ENCODE data around the gene ADAMTSL1.

ADAMTSL1 gene

GRCh38 chr9:18819418-18819817 lies 345.5 kb downstream of the ADAMTSL1 start:
- DNase-seq (ENCODE audit: extremely low spot score), result no peak
- POLR2A ChIA-PET, result no interaction called here
- TF ChIP-seq ELF4 (IDR thresholded peaks at IDR 0.05) (no peak), L3MBTL2 (conservative IDR thresholded peaks at IDR 0.05) (no peak), FOXA1 (IDR thresholded peaks at IDR 0.05) (no peak), NFRKB (IDR thresholded peaks at IDR 0.05) (no peak), HDGF (IDR thresholded peaks at IDR 0.05; ENCODE audit: borderline replicate concordance) (no peak), PKNOX1 (IDR thresholded peaks at IDR 0.05) (no peak), BHLHE40 (IDR thresholded peaks at IDR 0.05; ENCODE audit: borderline replicate concordance) (no peak), ZNF384 (IDR thresholded peaks at IDR 0.05) (no peak), TARDBP (IDR thresholded peaks at IDR 0.05) (no peak), FOXK2 (IDR thresholded peaks at IDR 0.05) (no peak), CTBP1 (IDR thresholded peaks at IDR 0.05; ENCODE audit: borderline replicate concordance) (no peak), SP1 (IDR thresholded peaks at IDR 0.05) (no peak)
- CTCF ChIA-PET, result no interaction called here

- DNase-seq (ENCODE audit: extremely low spot score), result no peak
- ChIA-PET POLR2A (no interaction called here), CTCF (no interaction called here)
- TF ChIP-seq BHLHE40 (IDR thresholded peaks at IDR 0.05; ENCODE audit: borderline replicate concordance) (no peak), LEF1 (IDR thresholded peaks at IDR 0.05; ENCODE audit: borderline replicate concordance) (no peak), FOXA1 (IDR thresholded peaks at IDR 0.05) (no peak), SUZ12 (IDR thresholded peaks at IDR 0.05) (no peak), ARNT (IDR thresholded peaks at IDR 0.05) (no peak), PKNOX1 (IDR thresholded peaks at IDR 0.05) (no peak), ZNF384 (IDR thresholded peaks at IDR 0.05) (no peak), NFRKB (IDR thresholded peaks at IDR 0.05) (no peak), FOXM1 (IDR thresholded peaks at IDR 0.05; ENCODE audit: borderline replicate concordance) (no peak)
These were observed 346.7 kb downstream of the ADAMTSL1 start for GRCh38 chr9:18820566-18821095.

GRCh38 chr9:18821788-18822187 lies 347.8 kb downstream of the ADAMTSL1 start:
- no peak for TF ChIP-seq BHLHE40 (IDR thresholded peaks at IDR 0.05; ENCODE audit: borderline replicate concordance)
- no peak for TF ChIP-seq TARDBP (IDR thresholded peaks at IDR 0.05)
- TF ChIP-seq L3MBTL2 (conservative IDR thresholded peaks at IDR 0.05), result no peak
- no peak for TF ChIP-seq FOXM1 (IDR thresholded peaks at IDR 0.05; ENCODE audit: borderline replicate concordance)
- TF ChIP-seq LEF1 (IDR thresholded peaks at IDR 0.05; ENCODE audit: borderline replicate concordance), result 0 out of 2 replicates have a peak, but pooled peaks have one; percentile 19
- TF ChIP-seq PKNOX1 (IDR thresholded peaks at IDR 0.05), result no peak
- TF ChIP-seq SP1 (IDR thresholded peaks at IDR 0.05), result no peak
- TF ChIP-seq ARNT (IDR thresholded peaks at IDR 0.05), result no peak
- TF ChIP-seq SUZ12 (IDR thresholded peaks at IDR 0.05), result no peak
- ChIA-PET CTCF (no interaction called here), POLR2A (no interaction called here)
- DNase-seq (ENCODE audit: extremely low spot score), result no peak

GRCh38 chr9:18822850-18823249 lies 348.9 kb downstream of the ADAMTSL1 start:
- ChIA-PET POLR2A (no interaction called here), CTCF (no interaction called here)
- no peak for TF ChIP-seq L3MBTL2 (conservative IDR thresholded peaks at IDR 0.05)
- TF ChIP-seq ZNF384 (IDR thresholded peaks at IDR 0.05), result no peak
- TF ChIP-seq FOXK2 (IDR thresholded peaks at IDR 0.05), result no peak
- TF ChIP-seq BHLHE40 (IDR thresholded peaks at IDR 0.05; ENCODE audit: borderline replicate concordance), result no peak
- no peak for TF ChIP-seq CTBP1 (IDR thresholded peaks at IDR 0.05; ENCODE audit: borderline replicate concordance)
- TF ChIP-seq ARNT (IDR thresholded peaks at IDR 0.05), result no peak
- TF ChIP-seq TARDBP (IDR thresholded peaks at IDR 0.05), result no peak
- TF ChIP-seq PKNOX1 (IDR thresholded peaks at IDR 0.05), result no peak
- no peak for TF ChIP-seq FOXA1 (IDR thresholded peaks at IDR 0.05)
- no peak for TF ChIP-seq FOXM1 (IDR thresholded peaks at IDR 0.05; ENCODE audit: borderline replicate concordance)
- TF ChIP-seq SUZ12 (IDR thresholded peaks at IDR 0.05), result no peak
- TF ChIP-seq ELF4 (IDR thresholded peaks at IDR 0.05), result no peak
- TF ChIP-seq NFRKB (IDR thresholded peaks at IDR 0.05), result no peak
- no peak for TF ChIP-seq LEF1 (IDR thresholded peaks at IDR 0.05; ENCODE audit: borderline replicate concordance)
- no peak for TF ChIP-seq HDGF (IDR thresholded peaks at IDR 0.05; ENCODE audit: borderline replicate concordance)
- TF ChIP-seq SP1 (IDR thresholded peaks at IDR 0.05), result no peak
- DNase-seq (ENCODE audit: extremely low spot score), result no peak

- POLR2A ChIA-PET, result no interaction called here
- TF ChIP-seq BHLHE40 (IDR thresholded peaks at IDR 0.05; ENCODE audit: borderline replicate concordance) (no peak), FOXM1 (IDR thresholded peaks at IDR 0.05; ENCODE audit: borderline replicate concordance) (no peak), PKNOX1 (IDR thresholded peaks at IDR 0.05) (no peak), SUZ12 (IDR thresholded peaks at IDR 0.05) (no peak), ZNF384 (IDR thresholded peaks at IDR 0.05) (peak; percentile 41; the same call in 1 of the 2 replicates), L3MBTL2 (conservative IDR thresholded peaks at IDR 0.05) (no peak), LEF1 (IDR thresholded peaks at IDR 0.05; ENCODE audit: borderline replicate concordance) (no peak), HDGF (IDR thresholded peaks at IDR 0.05; ENCODE audit: borderline replicate concordance) (no peak), FOXK2 (IDR thresholded peaks at IDR 0.05) (no peak), FOXA1 (IDR thresholded peaks at IDR 0.05) (no peak), ELF4 (IDR thresholded peaks at IDR 0.05) (no peak), CTBP1 (IDR thresholded peaks at IDR 0.05; ENCODE audit: borderline replicate concordance) (0 out of 2 replicates have a peak, but pooled peaks have one; percentile 19), NFRKB (IDR thresholded peaks at IDR 0.05) (no peak), TARDBP (IDR thresholded peaks at IDR 0.05) (no peak), SP1 (IDR thresholded peaks at IDR 0.05) (no peak), ARNT (IDR thresholded peaks at IDR 0.05) (no peak)
- CTCF ChIA-PET, result no interaction called here
- no peak for DNase-seq (ENCODE audit: extremely low spot score)
These were observed 350.2 kb downstream of the ADAMTSL1 start for GRCh38 chr9:18824095-18824666.

All from HEK293T (cell line).